ENCODE data around the gene PTCD1.
"Not testable (repeated sequence)": the region's sequence is repeated elsewhere in the genome, so short reads cannot be mapped to it uniquely, and the experiment has no call there.

The PTCD1 gene

DNA sequence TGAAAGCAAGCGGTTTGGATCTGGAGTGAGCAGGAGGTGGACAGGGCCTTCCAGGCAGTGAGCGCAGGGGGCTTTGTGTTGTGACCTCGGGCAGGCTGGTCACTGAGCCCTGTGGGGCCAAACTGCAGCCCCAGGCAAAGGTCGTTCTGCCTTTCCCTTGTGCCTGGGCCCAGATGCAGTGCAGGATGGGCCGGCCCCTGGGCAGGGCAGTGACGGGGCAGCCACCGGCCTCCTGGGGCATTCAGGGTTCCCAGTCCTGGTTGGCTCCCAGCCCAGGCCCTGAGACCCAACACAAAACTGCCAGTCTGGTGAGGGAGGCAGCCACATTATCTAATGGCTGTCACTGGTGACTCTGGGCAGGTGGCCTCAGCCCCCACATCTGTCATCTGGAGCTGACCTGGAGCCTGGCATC, 56.9 kb downstream of the PTCD1 start:
- no peak for TF ChIP-seq POLR2A (IDR thresholded peaks at IDR 0.05; ENCODE audit: low read depth, low read length)
- no peak for TF ChIP-seq TAF1 (IDR thresholded peaks at IDR 0.05; ENCODE audit: borderline replicate concordance, low read depth, low read length)
- no peak for TF ChIP-seq POLR2AphosphoS5 (IDR thresholded peaks at IDR 0.05; ENCODE audit: low read depth, low read length)
- DNase-seq (ENCODE audit: insufficient read length) (no peak), FAIRE-seq (no peak)

- peak; percentile 99 for FAIRE-seq
- TF ChIP-seq POLR2A (IDR thresholded peaks at IDR 0.05; ENCODE audit: low read depth, low read length) (peak; percentile 96), POLR2AphosphoS5 (IDR thresholded peaks at IDR 0.05; ENCODE audit: low read depth, low read length) (peak; percentile 95), TAF1 (IDR thresholded peaks at IDR 0.05; ENCODE audit: borderline replicate concordance, low read depth, low read length) (peak; percentile 86)
Measured at GRCh38 chr7:99380823-99381663, 57.6 kb downstream of the PTCD1 start.

DNA sequence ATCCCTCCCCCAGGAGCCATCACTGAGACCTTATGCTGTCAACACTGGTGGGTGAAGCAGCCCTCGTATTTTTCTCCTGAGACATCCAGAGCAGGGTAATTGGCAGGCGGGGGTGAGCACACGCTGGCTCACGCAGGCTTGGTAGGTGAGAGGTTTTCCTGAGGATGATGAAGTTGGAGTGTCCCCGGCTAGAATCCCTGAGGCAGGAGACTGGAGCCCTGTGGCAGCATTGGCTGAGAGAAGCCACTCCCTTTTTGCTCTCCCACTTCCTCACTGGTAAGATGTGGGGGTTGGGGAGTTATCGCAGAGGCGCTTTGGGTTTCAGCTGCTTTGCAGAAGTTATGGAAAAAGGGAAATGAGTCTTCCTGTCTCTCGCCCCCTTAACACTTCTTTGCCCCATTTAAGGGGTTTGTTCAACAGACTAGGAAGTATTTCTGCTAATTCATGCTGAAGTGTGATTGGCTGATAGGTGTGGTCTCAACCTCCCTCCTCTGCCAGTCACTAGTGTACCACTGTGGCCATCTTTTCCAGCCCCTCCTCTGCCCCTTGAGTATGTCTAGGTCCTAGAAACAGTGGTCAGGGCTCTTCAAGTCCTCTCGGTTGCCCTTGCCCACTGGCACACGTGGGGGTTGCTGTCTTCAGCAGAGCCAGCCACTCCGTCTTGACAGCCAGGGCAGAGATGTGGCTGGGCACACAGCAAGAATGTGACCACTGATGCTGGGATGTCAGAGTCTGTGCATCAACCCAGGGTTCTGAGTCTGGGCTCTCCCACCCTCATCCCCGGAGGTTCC, 58.4 kb downstream of the PTCD1 start:
- DNase-seq (ENCODE audit: insufficient read length) (no peak), FAIRE-seq (no peak)
- TF ChIP-seq TAF1 (IDR thresholded peaks at IDR 0.05; ENCODE audit: borderline replicate concordance, low read depth, low read length) (peak; percentile 46; the same call in 1 of the 2 replicates), POLR2AphosphoS5 (IDR thresholded peaks at IDR 0.05; ENCODE audit: low read depth, low read length) (peak; percentile 39), POLR2A (IDR thresholded peaks at IDR 0.05; ENCODE audit: low read depth, low read length) (peak; percentile 5)

More at GRCh38 chr7:99380823-99381663, 57.6 kb downstream of the PTCD1 start:
- DNase-seq (ENCODE audit: insufficient read length), result peak; percentile 78

GRCh38 chr7:99379693-99380031, 58.9 kb downstream of the PTCD1 start:
- not testable (repeated sequence) for FAIRE-seq; DNase-seq (ENCODE audit: insufficient read length)
- TF ChIP-seq POLR2A (IDR thresholded peaks at IDR 0.05; ENCODE audit: low read depth, low read length), result peak; percentile 7; the same call in 1 of the 2 replicates

GRCh38 chr7:99379043-99379577, 59.5 kb downstream of the PTCD1 start:
- TF ChIP-seq POLR2A (IDR thresholded peaks at IDR 0.05; ENCODE audit: low read depth, low read length) (no peak), TAF1 (IDR thresholded peaks at IDR 0.05; ENCODE audit: borderline replicate concordance, low read depth, low read length) (no peak), POLR2AphosphoS5 (IDR thresholded peaks at IDR 0.05; ENCODE audit: low read depth, low read length) (no peak; the same call in 1 of the 2 replicates)
- FAIRE-seq (peak; percentile 86), DNase-seq (ENCODE audit: insufficient read length) (no peak)

DNA sequence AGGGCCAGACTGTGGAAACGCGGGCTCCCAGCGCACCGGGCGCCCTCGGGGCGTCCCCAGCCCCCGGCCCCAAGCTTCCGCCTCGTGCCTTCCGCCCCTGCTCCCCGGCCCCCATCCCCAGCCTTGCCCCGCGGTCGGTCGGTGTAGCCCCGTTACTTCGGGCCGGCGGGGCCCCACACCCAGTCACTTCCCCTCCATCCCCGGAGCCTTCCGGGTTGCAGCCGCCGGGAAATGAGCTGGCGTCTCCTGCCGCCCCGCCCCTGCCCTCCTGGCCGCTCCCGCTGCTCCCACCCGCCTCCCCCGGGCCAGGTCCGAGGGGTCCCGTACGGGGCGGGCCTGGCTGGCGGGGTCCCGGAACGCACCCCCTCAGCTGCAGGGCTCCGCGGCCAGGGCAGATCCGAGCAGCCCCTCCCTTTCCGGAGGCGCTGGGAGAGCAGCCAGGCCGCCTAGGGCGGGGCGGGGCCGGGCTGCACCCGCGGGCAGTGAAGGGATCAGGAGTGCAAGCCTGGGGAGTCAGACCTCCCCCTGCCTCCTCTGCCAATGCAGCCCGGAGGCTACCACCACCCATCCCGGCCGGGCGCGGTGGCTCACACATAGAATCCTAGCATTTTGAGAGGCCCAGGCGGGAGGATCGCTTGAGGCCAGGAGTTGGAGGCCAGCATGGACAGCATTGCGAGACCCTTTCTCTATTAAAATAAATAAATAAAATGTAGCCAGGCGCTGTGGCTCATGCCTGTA, 63.4 kb downstream of the PTCD1 start:
- FAIRE-seq, result peak; percentile 30
- no peak for TF ChIP-seq TAF1 (IDR thresholded peaks at IDR 0.05; ENCODE audit: borderline replicate concordance, low read depth, low read length)
- no peak; the same call in 1 of the 2 replicates for TF ChIP-seq POLR2AphosphoS5 (IDR thresholded peaks at IDR 0.05; ENCODE audit: low read depth, low read length)
- peak; percentile 74; the same call in 1 of the 2 replicates for TF ChIP-seq POLR2A (IDR thresholded peaks at IDR 0.05; ENCODE audit: low read depth, low read length)
- DNase-seq (ENCODE audit: insufficient read length), result peak; percentile 84

DNA sequence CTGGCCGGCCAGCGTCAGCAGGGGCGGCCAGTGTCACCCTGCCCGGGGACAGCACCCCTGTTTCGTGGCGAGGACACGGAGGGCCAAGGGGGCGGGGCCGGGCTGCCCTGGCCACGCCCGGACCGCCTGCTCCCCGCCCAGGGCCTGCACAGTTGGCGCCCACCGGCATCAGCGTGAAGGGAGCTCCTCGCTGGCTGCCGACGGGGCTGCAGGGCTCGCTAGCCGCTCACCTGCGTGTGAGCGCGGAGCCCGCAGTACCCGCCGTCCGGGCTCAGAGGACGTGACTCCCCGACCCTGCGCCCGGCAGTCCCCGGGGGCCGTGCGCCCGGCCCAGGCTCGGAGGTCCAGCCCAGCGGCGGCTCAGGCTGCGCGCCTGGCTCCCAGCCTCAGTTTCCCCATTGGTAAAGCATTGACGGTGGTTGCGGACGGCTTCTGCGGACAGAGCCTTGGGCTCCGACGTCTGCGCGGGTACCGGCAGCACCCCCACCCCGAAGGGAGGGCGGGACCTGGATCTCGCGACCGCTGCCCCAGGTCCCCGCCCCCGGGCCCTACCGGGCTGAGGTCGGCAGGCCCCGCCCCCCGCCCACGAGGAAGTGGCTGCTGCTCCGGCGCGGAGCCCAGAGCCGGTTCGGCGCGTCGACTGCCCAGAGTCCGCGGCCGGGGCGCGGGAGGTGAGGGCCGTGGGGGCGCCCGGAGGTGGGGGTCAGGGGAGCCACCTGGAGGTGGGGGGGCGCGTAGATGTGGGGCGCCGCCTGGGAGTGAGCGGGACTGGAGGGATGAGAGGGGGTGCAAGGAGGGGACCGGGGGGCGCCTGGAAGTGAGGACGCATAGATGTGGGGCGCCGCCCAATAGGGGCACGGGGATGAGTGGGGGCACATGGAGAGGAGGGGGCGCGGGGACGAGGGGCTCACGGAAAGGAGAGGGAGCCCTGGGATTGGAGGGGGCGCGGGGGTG, 64.2 kb downstream of the PTCD1 start, which contains the start of gene ARPC1B:
TSS of gene ARPC1B (plus strand) at position 620 of the 954 bp plus-strand sequence. CDS start 10,985 bp downstream, outside the sequence.
- DNase-seq (ENCODE audit: insufficient read length), result peak; percentile 96
- TF ChIP-seq POLR2A (IDR thresholded peaks at IDR 0.05; ENCODE audit: low read depth, low read length) (no peak; the same call in 1 of the 2 replicates), TAF1 (IDR thresholded peaks at IDR 0.05; ENCODE audit: borderline replicate concordance, low read depth, low read length) (0 out of 2 replicates have a peak, but pooled peaks have one; percentile 54), POLR2AphosphoS5 (IDR thresholded peaks at IDR 0.05; ENCODE audit: low read depth, low read length) (peak; percentile 41; the same call in 1 of the 2 replicates)
- peak; percentile 79 for FAIRE-seq

DNA sequence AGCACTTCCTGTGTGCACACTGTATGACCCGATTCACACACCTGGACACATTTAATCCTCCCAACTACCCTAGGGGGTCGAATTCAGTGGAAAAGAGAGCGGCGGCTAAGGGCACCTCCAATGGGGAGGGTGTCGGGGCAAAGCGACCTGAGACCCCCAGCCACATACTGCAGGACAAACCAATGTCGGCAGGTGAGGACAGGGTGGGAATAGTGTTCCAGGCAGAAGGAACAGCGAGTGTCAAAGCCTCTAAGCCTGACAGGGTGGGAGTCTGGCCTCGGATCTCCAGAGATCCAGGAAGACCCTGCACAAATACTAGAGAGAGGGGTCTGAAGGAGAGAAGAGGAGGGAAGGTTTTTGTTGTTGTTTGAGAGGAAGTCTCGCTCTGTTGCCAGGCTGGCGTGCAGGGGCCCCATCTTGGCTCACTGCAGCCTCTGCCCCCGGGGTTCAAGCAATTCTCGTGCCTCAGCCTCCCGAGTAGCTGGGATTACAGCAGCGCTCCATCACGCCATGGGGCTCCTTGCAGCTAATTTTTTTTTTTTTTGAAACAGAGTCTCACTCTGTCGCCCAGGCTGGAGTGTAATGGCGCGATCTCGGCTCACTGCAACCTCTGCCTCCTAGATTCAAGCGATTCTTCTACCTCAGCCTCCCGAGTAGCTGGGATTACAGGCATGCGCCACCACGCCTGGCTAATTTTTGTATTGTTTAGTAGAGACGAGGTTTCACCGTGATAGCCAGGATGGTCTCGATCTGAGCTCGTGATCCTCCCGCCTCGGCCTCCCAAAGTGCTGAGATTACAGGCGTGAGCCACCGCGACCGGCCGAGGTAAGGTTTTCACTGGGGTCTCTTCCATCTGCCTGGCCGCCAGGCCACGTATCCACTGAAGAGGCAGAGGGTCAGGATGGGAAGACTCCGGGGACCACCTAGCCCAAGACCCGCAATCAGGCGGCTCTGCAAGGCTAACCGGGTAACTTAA, 65.2 kb downstream of the PTCD1 start:
- FAIRE-seq, result no peak
- no peak for DNase-seq (ENCODE audit: insufficient read length)
- TF ChIP-seq TAF1 (IDR thresholded peaks at IDR 0.05; ENCODE audit: borderline replicate concordance, low read depth, low read length) (no peak), POLR2A (IDR thresholded peaks at IDR 0.05; ENCODE audit: low read depth, low read length) (no peak), POLR2AphosphoS5 (IDR thresholded peaks at IDR 0.05; ENCODE audit: low read depth, low read length) (no peak)
